GM21619 (cell line): ENCODE measurements around the gene ARMCX4.
A peak's percentile ranks its signal among the peaks of the same experiment; 100 is the strongest.
"Not testable (repeated sequence)": the region's sequence is repeated elsewhere in the genome, so short reads cannot be mapped to it uniquely, and the experiment has no call there.

ENCODE experiments used
- ATAC-seq: cut with Tn5 transposase; IDR thresholded peaks from one replicate; pipeline ENCODE4 v1.9.1; 2021; ENCODE audit not compliant: unreplicated experiment

The ARMCX4 gene

DNA sequence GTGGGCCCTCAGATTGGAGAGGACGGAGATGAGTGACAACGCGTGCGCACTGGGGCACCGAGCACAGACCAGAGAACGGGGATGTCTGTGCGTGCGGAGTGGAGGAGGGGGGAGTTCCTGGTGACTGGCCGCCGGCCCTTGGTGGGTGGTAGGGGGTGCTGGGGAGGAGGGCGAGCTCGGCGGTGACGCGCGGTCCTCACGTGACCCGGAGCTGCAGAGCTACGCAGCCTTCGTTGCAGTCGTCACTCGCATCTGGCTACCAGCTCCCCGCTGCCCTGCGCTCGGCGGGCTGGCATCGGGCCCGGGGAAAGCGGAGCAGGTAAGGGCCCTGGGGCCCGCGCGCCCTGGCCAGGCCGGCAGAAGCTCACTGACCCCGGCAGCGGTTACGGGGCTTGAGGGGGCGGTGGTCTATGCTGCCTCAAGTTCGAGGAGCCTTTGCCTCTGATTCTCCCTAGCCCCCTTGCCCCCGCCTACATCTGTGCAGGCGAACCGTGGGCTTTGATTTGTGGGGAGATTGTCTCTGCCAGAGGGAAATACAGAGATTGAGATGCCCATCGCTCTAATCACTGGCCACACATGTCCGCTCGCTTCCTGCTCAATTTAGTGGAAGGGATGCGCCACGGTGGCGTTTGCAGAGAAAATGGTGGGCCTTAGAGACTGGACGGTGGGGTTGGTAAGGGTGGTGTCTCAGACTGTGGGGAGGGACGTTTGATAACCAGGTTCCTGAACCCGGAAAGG, at the start of gene ARMCX4:
Gene ARMCX4, plus strand, starts transcription at position 245 of the 738 bp plus-strand sequence. CDS start 3,134 bp downstream, outside the sequence.
- ATAC-seq, result peak; percentile 59

GRCh38 chrX:101442085-101442484, 43.2 kb upstream of the ARMCX4 start:
- no peak for ATAC-seq

DNA sequence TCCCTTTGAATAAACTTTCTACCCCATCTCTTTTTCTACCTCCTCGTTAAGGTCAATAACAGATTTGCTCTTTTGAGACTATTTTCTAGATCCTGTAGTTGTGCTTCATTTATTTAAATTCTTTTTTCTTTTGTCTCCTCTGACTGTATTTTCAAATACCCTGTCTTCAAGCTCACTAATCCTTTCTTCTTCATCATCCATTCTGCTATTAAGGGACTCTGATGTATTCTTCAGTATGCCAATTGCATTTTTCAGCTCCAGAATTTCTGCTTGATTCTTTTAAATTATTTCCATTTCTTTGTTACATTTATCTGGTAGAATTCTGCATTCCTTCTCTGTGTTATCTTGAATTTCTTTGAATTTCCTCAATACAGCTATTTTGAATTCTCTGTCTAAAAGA, 36.0 kb upstream of the ARMCX4 start:
- no peak for ATAC-seq

DNA sequence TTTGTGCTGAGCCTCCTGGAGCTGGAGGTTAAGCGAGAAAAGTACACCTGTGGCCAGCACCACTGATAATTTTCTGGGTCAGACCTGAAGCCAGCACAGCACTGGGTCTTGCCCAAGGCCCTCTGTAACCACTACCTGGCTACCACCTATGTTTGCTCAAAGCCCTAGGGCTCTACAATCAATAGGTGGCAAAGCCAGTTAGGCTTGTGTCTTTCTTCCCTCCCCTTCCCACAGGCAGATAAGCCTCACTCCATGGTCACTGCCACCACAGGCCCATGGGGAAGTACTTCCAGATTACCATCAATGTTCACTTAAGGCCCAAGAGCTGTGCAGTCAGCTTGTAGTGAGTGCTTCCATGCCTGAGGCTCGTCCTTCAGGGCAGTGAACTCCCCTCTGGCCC, 35.2 kb upstream of the ARMCX4 start:
- ATAC-seq, result no peak

DNA sequence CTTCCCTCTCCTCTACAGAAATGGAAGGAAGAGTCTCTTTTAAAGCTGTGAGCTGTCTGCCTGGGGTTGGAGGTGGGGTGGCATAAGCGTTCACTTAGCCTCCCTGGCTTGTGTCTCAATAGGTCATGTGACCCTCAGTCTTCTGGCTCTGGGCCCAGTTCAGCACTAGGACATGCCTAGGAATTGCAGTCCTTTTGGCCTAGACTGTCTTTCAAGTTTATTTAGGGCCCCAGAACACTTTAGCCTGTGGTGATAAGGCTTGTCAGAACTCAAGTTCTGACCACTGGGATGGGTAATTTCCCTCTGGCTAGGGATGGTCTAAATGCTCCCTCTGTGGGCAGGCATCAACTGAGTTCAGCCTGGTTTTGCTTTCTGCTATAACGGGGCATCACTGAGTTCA, 34.3 kb upstream of the ARMCX4 start:
- ATAC-seq, result no peak

DNA sequence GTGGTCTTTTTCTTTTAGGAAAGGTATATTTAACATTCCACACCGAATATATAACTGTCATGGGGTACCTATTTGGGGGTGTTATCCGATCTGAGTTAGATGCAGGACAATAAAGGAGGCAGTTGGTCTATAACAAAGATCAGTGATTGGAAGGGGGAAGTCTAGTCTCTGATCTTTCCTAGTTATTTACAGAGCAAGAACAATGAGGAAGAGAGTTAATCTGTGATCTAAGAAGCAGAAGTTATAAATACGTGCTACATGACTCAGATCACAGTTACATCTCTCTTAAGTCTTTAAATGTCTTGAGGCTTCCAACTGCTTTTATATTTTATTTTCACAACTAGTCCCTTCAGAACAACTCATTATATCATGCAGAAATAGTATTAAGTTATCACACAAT, 33.2 kb upstream of the ARMCX4 start:
- ATAC-seq, result no peak

DNA sequence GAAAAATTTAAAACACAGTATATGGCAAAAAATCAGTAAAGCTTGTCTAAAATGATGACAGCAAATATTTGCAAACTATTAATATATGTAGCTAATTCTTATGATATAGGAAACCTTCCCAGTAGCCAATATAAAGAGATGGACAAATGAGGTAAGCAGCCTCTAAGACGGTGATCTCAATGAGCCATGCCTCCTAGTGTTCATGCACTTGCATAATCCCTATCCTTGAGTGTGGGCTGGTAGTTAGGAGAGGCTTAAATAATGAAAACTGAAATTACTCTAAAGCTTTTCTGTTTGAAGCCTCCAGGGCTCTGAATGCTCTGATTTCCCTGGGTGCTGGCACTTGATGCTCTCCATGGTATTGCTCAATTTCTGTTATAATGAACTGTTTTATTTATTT, 24.6 kb upstream of the ARMCX4 start:
- ATAC-seq, result no peak

GRCh38 chrX:101462892-101463291, 22.4 kb upstream of the ARMCX4 start:
- ATAC-seq, result peak; percentile 51

DNA sequence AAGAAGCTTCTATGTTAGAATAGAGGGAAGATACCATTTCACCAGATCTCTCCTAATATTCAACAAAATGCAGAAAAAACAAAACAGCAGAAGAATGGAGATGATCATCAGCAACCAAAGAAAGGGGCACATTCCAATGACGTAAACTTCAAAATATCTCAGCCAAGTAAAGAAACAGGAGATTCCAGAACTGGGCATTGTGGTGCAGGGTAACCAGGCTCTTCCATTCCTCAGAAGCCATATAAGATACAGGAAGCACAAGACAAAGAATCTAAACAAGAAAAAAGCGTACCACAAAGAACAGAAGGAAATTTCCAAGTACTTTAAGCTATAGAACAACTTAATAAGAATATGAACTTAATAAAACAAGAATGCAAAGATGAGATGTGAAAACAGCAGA, 6.9 kb upstream of the ARMCX4 start:
- ATAC-seq, result no peak

DNA sequence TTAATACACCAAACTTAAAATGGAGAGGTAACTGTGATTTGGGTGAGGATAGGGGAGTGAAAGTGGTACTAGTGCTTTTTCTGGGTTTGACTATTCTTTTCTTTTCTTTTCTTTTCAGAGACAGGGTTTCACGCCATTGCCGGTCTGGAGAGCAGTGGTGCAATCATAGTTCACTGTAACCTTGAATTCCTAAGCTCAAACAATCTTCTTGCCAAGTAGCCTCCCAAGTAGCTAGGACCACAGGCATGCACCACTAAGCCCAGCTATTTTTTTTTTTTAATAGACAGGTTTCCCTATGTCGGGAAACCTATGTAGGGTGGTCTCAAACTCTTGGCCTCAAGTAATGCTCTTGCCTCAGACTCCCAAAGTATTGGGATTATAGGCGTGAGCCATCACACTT, 3.0 kb upstream of the ARMCX4 start:
- no peak for ATAC-seq

DNA sequence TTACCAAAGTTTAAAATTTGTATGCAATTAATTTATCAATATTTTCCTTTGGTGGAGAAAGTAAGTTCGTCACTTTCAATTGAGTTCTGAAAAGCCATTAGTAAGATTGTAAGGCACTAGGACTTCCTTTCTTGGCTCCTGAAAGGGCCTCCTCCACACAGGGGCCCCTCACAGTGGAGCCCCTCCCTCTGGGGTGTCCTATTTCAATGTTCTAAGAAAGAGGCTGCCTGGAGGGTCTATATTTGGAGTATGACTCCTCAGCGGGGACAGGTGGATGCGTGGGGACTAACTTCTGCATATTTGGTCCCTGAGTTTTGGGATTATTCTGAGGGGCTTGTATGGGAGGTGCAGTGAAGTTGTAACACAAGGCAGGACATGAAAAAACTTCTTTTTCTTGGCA, 1.6 kb upstream of the ARMCX4 start:
- no peak for ATAC-seq

DNA sequence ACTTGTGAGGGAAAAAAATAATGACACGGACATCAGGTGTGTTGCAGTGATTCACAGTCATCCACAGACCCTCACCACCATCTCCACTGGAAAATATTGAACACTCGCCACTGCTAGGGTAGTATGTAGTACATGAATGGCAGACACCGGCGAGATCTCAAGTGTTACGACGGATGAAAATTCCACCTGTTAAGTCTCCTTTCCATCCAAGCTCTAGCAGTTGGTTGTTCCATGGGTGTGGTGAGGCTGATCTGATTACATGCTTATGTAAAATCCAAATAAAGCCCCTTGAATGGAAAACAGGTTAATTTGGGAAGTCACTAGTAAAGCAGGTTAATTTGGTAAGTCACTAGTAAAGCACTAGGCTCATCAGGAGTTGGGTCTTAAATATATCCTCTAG, 1.1 kb upstream of the ARMCX4 start:
- ATAC-seq, result no peak

GRCh38 chrX:101488796-101489195, 3.5 kb downstream of the ARMCX4 start:
- ATAC-seq, result no peak

DNA sequence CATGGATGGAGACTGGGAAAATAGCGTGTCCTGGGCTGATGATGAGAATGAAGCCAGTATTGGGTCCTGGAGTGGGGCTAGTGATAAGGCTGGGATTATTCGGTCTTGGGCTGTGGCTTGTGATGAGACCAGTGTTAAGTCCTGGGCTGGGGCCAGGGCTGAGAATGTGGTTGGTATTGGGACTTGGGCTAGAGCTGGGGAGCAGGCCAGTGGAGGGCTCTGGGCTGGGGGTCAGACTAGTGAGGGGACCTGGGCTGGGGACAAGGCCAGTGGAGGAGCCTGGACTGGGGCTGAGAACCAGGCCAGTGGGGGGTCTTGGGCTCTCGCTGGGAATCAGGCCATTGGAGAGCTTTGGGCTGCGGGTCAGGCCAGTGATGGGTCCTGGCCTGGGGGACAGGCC, 6.7 kb downstream of the ARMCX4 start:
- no peak for ATAC-seq

- ATAC-seq, result no peak
Measured at GRCh38 chrX:101493225-101493624, 8.0 kb downstream of the ARMCX4 start.

DNA sequence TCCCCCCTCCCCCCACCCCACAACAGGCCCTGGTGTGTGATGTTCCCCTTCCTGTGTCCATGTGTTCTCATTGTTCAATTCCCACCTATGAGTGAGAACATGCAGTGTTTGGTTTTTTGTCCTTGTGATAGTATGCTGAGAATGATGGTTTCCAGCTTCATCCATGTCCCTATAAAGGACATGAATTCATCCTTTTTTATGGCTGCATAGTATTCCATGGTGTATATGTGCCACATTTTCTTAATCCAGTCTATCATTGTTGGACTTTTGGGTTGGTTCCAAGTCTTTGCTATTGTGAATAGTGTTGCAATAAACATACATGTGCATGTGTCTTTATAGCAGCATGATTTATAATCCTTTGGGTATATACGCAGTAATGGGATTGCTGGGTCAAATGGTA, 17.7 kb downstream of the ARMCX4 start:
- not testable (repeated sequence) for ATAC-seq

- ATAC-seq, result no peak
Measured at GRCh38 chrX:101507372-101507771, 22.1 kb downstream of the ARMCX4 start.

- ATAC-seq, result no peak
Measured at GRCh38 chrX:101507986-101508385, 22.7 kb downstream of the ARMCX4 start.

DNA sequence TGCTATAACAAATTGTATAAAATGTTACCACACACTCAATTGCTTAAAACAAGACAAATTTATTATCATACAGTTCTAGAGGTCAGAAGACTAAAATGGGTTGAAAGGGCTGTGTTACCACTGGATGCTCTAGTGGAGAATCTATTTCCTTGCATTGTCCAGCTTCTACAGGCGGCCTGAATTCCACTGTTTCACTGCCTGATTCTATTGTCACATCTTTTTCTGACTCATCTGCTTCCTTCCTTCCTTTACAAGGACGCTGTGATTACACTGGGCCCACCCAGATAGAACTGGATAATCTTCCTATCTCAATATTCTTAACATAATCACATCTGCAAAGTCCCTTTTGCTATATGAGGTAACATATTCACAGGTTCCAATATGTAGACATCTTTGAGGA, 45.7 kb downstream of the ARMCX4 start:
- no peak for ATAC-seq
